HT1080 (cell line): Measurements from ENCODE around the gene OPCML. TPM values are rescaled to one million over a fixed set of nuclear protein-coding genes. Genes with fewer than 3 reads are reported as not detected.
A peak's percentile ranks its signal among the peaks of the same experiment; 100 is the strongest.

Source experiments
- DNase-seq: peaks from one replicate; pipeline ENCODE4 v3.0.0-alpha.2; 2015; ENCODE audit warnings: low read depth
- total RNA-seq: library from RNA; depleted of rRNA; stranded (reverse); fragments of >200 nt; shearing (Covaris generic); gene quantifications from 2 replicates; pipeline ENCODE4 v1.2.3, GENCODE V29; 2014

The OPCML gene
- total RNA-seq, 1 experiment from 2014 or later, result 0.13 TPM

- DNase-seq, result no peak
Measured at GRCh38 chr11:133413703-133414102, 118.6 kb downstream of the OPCML start.

DNA sequence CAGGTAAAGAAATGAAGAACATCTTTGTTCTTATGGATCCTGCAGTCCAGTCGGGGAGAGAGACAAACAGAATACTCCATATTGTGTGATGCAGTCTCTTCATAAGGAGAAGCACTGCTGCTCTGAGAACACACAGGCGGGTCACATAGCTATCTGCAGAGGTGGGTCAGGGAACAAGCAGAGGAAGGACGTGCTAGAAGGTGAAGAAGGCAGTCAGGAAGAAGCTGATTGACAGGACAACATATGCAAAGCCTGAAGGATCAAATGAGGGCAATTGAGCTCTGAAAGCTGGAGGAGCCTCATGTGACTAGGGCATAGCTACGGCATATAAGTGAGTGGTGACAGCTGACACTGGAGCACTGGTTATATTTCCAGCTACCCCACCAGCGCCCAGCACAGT lies 122.5 kb downstream of the OPCML start:
- no peak for DNase-seq

DNA sequence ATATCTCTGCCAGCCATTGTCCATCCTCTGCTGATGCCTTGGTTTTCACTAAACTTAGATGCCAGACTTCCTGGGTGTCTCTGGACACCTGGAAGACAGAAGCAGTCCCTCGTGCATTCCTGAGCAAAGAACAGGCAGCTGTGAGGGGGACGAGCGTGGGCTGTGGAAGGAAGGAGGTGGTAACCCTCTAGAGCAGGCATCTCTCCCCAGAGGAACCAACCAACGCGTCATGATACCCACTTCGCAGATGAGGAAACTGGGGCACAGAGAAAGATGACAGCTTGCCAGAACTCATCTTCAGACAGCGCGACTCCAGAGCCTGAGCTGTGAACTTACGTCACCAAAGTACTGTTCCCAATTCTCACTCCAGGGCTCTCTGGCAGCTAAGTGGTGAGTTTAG lies 123.4 kb downstream of the OPCML start:
- DNase-seq, result no peak

- no peak for DNase-seq
Measured at GRCh38 chr11:133408402-133408801, 123.9 kb downstream of the OPCML start.

- DNase-seq, result no peak
Measured at GRCh38 chr11:133406489-133406888, 125.8 kb downstream of the OPCML start.

DNA sequence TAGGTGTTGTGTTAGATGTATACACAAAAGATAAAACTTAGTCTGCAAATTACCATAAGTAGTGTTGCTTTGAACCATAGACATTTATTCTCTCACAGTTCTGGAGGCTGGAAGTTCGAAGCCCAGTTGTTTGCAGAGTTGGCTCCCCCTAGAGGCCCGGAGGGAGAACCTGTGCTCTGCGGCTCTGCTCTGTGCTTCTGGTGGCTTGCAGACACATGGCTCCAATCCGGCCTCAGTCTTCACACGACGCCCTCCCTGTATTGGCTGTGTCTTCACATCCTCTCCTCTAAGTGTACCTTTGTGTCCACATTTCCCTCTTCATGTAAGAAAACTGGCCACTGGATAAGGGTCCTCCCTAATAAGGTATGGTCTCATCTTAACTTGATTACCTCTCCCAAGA lies 128.4 kb downstream of the OPCML start:
- peak; percentile 46 for DNase-seq

- DNase-seq, result no peak
Measured at GRCh38 chr11:133402551-133402950, 129.8 kb downstream of the OPCML start.

DNA sequence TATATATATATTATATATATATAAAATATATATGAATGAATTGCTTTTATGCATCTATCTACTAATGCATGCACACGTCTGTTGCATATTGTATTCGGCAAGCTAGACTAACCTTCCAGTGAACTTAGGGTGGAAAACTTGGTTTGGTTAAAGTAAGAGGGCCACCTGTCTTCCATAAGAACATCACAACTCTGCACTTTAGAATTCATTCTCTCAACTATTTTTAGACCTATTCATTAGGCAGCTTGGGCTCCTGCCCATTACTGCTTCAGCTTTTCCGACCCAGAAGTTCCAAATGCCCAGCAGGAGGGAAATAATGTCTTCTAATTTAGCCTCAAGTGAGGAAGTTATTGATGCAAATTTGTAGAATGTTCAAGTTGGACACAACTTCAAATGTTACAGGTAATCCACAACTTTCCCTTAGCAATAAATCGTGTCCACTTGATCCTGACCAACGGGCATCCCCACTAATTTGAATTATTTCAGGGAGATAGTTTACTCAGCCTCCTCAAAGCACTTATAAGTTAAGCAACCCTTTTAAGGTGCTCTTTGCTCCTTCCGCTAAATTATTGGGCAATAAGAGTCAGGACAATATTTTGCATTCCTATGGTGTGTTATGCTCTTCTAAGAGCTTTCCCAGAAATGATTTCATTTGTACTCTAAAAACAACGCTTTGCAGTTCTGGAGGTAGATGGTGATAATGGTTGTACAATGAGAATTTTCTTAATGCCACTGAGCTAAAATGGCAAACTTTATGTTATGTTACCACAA lies 132.3 kb downstream of the OPCML start:
- DNase-seq, result no peak

DNA sequence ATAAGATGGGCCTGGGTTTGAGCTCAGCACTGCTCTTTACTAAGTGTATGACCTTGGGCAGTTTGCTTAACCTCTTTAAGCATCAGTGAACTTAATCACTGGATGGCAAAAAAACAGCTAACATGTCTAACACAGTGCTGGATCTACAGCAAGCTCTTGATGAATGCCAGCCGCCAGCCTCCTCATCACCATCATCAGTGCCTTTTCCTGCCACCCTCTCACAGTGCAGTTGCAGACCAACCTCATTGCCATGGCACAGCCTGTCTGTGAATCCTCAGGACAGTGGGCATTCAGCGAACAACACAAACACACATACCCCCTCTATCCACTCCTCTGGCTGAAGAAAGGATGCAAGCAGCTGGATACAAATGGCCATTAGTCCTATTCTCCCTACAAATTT lies 133.0 kb downstream of the OPCML start:
- no peak for DNase-seq

- no peak for DNase-seq
Measured at GRCh38 chr11:133390803-133391202, 141.5 kb downstream of the OPCML start.

GRCh38 chr11:133388975-133389568 lies 143.2 kb downstream of the OPCML start:
- no peak for DNase-seq

- no peak for DNase-seq
Measured at GRCh38 chr11:133388260-133388659, 144.0 kb downstream of the OPCML start.

DNA sequence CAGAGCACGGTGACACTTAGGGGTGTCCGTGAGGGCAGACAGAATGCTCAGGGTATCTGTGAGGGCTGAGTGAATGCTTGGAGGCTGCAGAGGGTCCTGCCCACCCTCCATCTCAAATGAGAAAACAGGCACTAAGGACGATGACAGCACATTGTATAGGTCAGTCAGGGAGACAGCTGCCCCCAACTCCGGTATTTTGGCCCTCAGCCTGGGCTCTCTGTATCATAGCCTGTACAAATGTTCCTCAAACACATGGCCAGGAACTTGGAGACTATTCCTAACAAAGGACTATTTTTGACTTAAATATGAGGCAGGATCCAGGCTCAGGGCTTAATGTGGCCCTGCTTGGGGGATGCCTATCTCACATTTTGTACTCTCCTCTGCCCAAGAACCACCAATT lies 145.4 kb downstream of the OPCML start:
- DNase-seq, result no peak

DNA sequence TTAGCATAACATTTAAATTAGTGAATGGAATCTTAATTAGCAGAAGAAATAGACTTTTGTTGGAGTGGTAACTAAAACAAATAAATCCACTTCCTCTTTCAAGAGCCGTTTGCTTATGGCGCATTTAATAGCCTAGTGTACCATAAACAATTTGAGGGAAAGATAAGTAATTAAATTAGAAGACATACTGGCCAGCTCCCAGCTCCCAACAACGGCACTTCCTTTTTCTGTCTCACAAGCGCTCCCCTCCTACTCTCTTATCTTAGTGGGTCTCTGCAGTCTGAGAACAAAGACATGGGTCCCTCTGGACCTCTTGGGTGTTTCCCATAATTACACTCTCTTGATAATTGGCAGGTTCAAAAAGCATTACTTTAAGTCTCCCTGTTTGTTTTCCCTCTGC lies 146.0 kb downstream of the OPCML start:
- DNase-seq, result no peak

GRCh38 chr11:133385781-133386180 lies 146.5 kb downstream of the OPCML start:
- DNase-seq, result no peak

GRCh38 chr11:133384731-133385130 lies 147.6 kb downstream of the OPCML start:
- DNase-seq, result no peak

DNA sequence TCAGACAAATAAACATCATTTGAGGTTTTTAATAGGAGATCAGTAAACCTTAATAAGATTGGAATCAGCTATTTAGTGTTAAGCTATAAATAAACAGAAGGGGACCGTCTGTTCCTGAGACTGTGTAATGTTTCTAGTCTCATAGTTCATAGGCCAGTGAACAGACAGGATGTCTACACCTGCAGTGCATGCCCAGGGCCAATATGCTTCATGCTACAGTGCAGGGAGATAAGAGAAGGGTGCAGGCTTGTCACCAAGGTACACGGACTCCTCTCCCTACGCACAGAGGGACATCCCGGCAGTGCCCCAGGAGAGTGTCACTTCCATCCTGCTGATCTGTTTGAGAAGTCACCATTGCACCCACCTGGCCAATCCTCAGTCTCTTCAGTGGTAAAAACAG lies 148.6 kb downstream of the OPCML start:
- no peak for DNase-seq

DNA sequence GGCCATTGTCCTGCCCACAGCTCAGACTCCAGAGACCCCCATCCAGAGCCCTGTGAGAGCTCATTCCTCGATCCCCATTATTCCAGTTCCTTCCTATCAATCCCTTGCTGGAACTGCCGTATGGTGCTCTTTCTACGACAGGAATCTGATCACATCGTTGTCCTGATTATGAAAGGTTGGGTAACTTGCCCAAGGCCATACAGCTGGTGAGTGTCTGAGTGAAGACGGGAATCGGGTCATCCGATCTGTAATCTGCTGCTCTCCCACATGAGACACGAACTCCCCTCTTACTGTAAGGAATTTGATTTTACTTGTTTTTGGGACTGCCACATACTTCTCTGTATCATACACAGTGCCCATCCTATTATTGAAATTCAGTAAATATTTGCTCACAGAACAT lies 149.1 kb downstream of the OPCML start:
- DNase-seq, result no peak

- DNase-seq, result no peak
Measured at GRCh38 chr11:133382131-133382812, 150.0 kb downstream of the OPCML start.

- DNase-seq, result no peak
Measured at GRCh38 chr11:133381761-133382130, 150.6 kb downstream of the OPCML start.

DNA sequence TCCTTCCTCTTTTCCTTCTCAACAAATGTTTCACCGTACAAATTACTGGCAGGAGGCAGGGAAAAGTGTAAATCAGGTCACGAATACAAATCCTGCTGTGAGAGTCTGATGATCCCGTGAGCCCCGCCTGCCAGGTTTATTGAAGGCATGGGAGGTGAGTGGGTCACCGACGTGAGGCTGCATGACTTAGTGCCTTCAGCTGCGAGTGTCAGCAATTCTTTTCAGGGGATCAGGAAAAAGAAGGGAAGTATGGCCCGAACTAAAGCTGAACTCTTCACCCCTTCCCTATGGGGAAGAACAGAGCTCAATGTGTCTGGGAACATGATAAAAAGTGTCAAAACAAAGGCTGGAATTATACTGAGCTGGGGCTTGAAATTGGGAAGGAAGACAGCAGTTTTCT lies 166.2 kb downstream of the OPCML start:
- no peak for DNase-seq

DNA sequence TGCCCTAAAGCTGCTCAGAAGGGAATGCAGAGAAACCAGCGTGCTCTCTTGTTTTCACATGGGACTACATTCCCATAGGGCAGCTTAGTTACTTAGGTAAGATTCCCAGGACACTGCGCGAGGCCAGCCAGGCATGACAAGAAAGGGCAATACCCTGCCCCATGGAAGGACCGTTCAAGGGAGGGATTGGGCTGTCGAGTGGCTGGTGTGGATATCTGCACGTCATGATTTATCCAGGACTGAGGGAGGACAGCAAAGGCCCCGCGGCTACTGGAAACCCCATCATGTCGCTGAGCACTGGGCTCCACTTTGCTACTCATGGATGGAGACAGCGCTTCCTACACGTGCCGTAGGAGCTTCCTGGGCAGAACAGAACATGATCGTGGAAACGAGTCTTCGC lies 169.4 kb downstream of the OPCML start:
- DNase-seq, result no peak

DNA sequence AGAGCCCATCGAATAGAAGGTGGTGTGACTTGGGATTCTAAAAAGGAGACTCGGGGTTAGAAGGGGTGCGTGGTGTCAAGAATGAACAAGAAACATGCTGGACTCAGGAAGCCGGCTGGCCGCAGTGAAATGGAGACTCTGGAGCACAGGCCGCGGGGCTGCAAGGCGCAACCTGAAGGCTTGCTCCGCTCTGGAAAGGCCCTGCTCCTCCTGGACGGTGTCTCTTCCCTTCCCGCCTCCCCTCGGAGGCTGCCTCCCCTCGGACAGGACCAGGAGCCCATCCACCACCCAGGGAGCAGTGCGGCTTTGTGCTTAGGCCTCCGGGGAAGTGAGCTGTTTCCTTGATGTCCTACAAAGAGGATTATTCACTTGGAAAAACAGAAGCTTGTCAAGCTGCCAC lies 170.1 kb downstream of the OPCML start:
- DNase-seq, result no peak
